HEK293 (cell line): ENCODE measurements around the gene WDR82.

Source experiments
- CTCF ChIA-PET: fragments of 350-600 bp; formaldehyde crosslinking; extraction: SDS; loops from one replicate; lab custom pipeline; 2021; ENCODE audit warnings: antibody characterized with exemption; lab: Yijun Ruan, JAX
- POLR2A ChIA-PET: fragments of 300-600 bp; formaldehyde crosslinking; extraction: SDS; loops from one replicate; lab custom pipeline; 2020; ENCODE audit warnings: antibody characterized with exemption, inconsistent platforms; lab: Yijun Ruan, JAX
- H3K27ac ChIP-seq: fragments of 200-500 bp; sonication (Bioruptor generic); 2 replicates; pipeline ENCODE4 v1.5.1; 2014; ENCODE audit warnings: low read depth, low read length, control low read depth, inconsistent platforms; ENCODE audit errors: extremely low read depth
- H3K36me3 ChIP-seq, 2 experiments: fragments of 200-500 bp in 1 of 2; sonication (Bioruptor generic) in 1 of 2; 1 replicate in 1 of 2; 2 replicates in 1 of 2; pipeline ENCODE4 v1.5.1; 2014 to 2017; ENCODE audit warnings: inconsistent platforms in 2 of 2, low read length in 2 of 2; ENCODE audit not compliant: control insufficient read depth in 2 of 2, insufficient read depth in 1 of 2
- H3K4me1 ChIP-seq: fragments of 200-500 bp; sonication (Bioruptor generic); 2 replicates; pipeline ENCODE4 v1.5.1; 2014; ENCODE audit warnings: mild to moderate bottlenecking, low read length, inconsistent platforms; ENCODE audit not compliant: control insufficient read depth, insufficient read depth
- H3K4me3 ChIP-seq: 2 replicates; pipeline ENCODE4 v1.5.1; 2011; ENCODE audit warnings: low read depth, mild to moderate bottlenecking, control low read depth, low read length, moderate library complexity
- H3K9me3 ChIP-seq: fragments of 200-500 bp; sonication (Bioruptor generic); 2 replicates; pipeline ENCODE4 v1.5.1; 2014; ENCODE audit warnings: low read depth, low read length, inconsistent platforms; ENCODE audit not compliant: control insufficient read depth, insufficient read depth
- EGR2 ChIP-seq: fragments of 450-650 bp; formaldehyde crosslinking; IDR thresholded peaks from 2 replicates; pipeline ENCODE4 v1.5.1; 2016; ENCODE audit warnings: low read depth, missing biosample characterization, missing genetic modification characterization
- ELK4 ChIP-seq: IDR thresholded peaks from 2 replicates; pipeline ENCODE4 v1.6.1; 2011; ENCODE audit warnings: mild to moderate bottlenecking, low read depth, low read length, borderline replicate concordance
- GLI2 ChIP-seq: fragments of 450-650 bp; formaldehyde crosslinking; IDR thresholded peaks from 2 replicates; pipeline ENCODE4; 2017; ENCODE audit warnings: missing biosample characterization, missing genetic modification characterization, low read depth, borderline replicate concordance
- GLIS1 ChIP-seq: fragments of 450-650 bp; formaldehyde crosslinking; IDR thresholded peaks from 2 replicates; pipeline ENCODE4 v1.5.1; 2016; ENCODE audit warnings: missing biosample characterization, missing genetic modification characterization
- RBAK ChIP-seq: fragments of 450-650 bp; formaldehyde crosslinking; IDR thresholded peaks from 2 replicates; pipeline ENCODE4 v1.5.1; 2016; ENCODE audit warnings: missing biosample characterization, missing genetic modification characterization
- SP2 ChIP-seq: fragments of 450-650 bp; formaldehyde crosslinking; IDR thresholded peaks from 2 replicates; pipeline ENCODE4 v1.5.1; 2016; ENCODE audit warnings: missing biosample characterization, missing genetic modification characterization
- TCF7L2 ChIP-seq: IDR thresholded peaks from 2 replicates; pipeline ENCODE4 v1.6.1; 2011; ENCODE audit warnings: low read depth, mild to moderate bottlenecking, inconsistent platforms, low read length, moderate library complexity, borderline replicate concordance
- ZFHX2 ChIP-seq: fragments of 450-650 bp; formaldehyde crosslinking; conservative IDR thresholded peaks from 2 replicates; pipeline ENCODE4 v1.5.1; 2016; ENCODE audit warnings: missing biosample characterization, missing genetic modification characterization
- ZFP41 ChIP-seq: fragments of 450-650 bp; formaldehyde crosslinking; IDR thresholded peaks from 2 replicates; pipeline ENCODE4 v1.5.1; 2016; ENCODE audit warnings: missing biosample characterization, missing genetic modification characterization, borderline replicate concordance
- ZIC2 ChIP-seq: fragments of 450-650 bp; formaldehyde crosslinking; IDR thresholded peaks from 2 replicates; pipeline ENCODE4 v1.5.1; 2016; ENCODE audit warnings: missing biosample characterization, missing genetic modification characterization
- ZNF112 ChIP-seq: fragments of 450-650 bp; formaldehyde crosslinking; IDR thresholded peaks from 2 replicates; pipeline ENCODE4 v1.5.0; 2017; ENCODE audit warnings: missing biosample characterization, missing genetic modification characterization
- ZNF16 ChIP-seq: fragments of 450-650 bp; formaldehyde crosslinking; IDR thresholded peaks from 2 replicates; pipeline ENCODE4 v1.5.1; 2016; ENCODE audit warnings: low read depth, missing biosample characterization, missing genetic modification characterization
- ZNF174 ChIP-seq: fragments of 450-650 bp; formaldehyde crosslinking; IDR thresholded peaks from 2 replicates; pipeline ENCODE4 v1.5.0; 2017; ENCODE audit warnings: missing biosample characterization, mild to moderate bottlenecking, missing genetic modification characterization
- ZNF184 ChIP-seq: fragments of 450-650 bp; IDR thresholded peaks from 2 replicates; pipeline ENCODE4 v1.5.1; 2018; ENCODE audit warnings: missing biosample characterization, mild to moderate bottlenecking, missing genetic modification characterization
- ZNF214 ChIP-seq: fragments of 450-650 bp; formaldehyde crosslinking; IDR thresholded peaks from 2 replicates; pipeline ENCODE4 v1.5.1; 2017; ENCODE audit warnings: missing biosample characterization, mild to moderate bottlenecking, missing genetic modification characterization, borderline replicate concordance
- ZNF248 ChIP-seq: fragments of 450-650 bp; formaldehyde crosslinking; IDR thresholded peaks from 2 replicates; pipeline ENCODE4 v1.5.1; 2017; ENCODE audit warnings: missing biosample characterization, missing genetic modification characterization
- ZNF341 ChIP-seq: fragments of 450-650 bp; formaldehyde crosslinking; IDR thresholded peaks from 2 replicates; pipeline ENCODE4; 2016; ENCODE audit warnings: low read depth, missing biosample characterization, missing genetic modification characterization
- ZNF394 ChIP-seq: fragments of 450-650 bp; formaldehyde crosslinking; IDR thresholded peaks from 2 replicates; pipeline ENCODE4 v1.5.1; 2016; ENCODE audit warnings: missing biosample characterization, missing genetic modification characterization, mild to moderate bottlenecking, moderate library complexity, borderline replicate concordance
- ZNF544 ChIP-seq: fragments of 450-650 bp; formaldehyde crosslinking; IDR thresholded peaks from 2 replicates; pipeline ENCODE4 v1.5.0; 2017; ENCODE audit warnings: missing biosample characterization, missing genetic modification characterization
- ZNF548 ChIP-seq: fragments of 450-650 bp; formaldehyde crosslinking; IDR thresholded peaks from 2 replicates; pipeline ENCODE4 v1.5.1; 2016; ENCODE audit warnings: missing biosample characterization, missing genetic modification characterization
- ZNF549 ChIP-seq: fragments of 450-650 bp; IDR thresholded peaks from 2 replicates; pipeline ENCODE4 v1.5.1; 2018; ENCODE audit warnings: missing biosample characterization, missing genetic modification characterization, mild to moderate bottlenecking, inconsistent platforms, moderate library complexity
- ZNF580 ChIP-seq: fragments of 450-650 bp; formaldehyde crosslinking; IDR thresholded peaks from 2 replicates; pipeline ENCODE4 v1.5.1; 2016; ENCODE audit warnings: missing biosample characterization, missing genetic modification characterization
- TF ChIP-seq, protein P1 (sequence below): fragments of 450-650 bp; formaldehyde crosslinking; conservative IDR thresholded peaks from 2 replicates; pipeline ENCODE4 v1.5.1; 2016; ENCODE audit warnings: low read depth, missing biosample characterization, missing genetic modification characterization
- TF ChIP-seq, protein P2 (sequence below): fragments of 450-650 bp; formaldehyde crosslinking; IDR thresholded peaks from 2 replicates; pipeline ENCODE4 v1.5.1; 2016; ENCODE audit warnings: missing biosample characterization, missing genetic modification characterization

The WDR82 gene

GRCh38 chr3:52311576-52312119 is 33.2 kb upstream of the WDR82 start (continued):
- TF ChIP-seq, protein P1, sequence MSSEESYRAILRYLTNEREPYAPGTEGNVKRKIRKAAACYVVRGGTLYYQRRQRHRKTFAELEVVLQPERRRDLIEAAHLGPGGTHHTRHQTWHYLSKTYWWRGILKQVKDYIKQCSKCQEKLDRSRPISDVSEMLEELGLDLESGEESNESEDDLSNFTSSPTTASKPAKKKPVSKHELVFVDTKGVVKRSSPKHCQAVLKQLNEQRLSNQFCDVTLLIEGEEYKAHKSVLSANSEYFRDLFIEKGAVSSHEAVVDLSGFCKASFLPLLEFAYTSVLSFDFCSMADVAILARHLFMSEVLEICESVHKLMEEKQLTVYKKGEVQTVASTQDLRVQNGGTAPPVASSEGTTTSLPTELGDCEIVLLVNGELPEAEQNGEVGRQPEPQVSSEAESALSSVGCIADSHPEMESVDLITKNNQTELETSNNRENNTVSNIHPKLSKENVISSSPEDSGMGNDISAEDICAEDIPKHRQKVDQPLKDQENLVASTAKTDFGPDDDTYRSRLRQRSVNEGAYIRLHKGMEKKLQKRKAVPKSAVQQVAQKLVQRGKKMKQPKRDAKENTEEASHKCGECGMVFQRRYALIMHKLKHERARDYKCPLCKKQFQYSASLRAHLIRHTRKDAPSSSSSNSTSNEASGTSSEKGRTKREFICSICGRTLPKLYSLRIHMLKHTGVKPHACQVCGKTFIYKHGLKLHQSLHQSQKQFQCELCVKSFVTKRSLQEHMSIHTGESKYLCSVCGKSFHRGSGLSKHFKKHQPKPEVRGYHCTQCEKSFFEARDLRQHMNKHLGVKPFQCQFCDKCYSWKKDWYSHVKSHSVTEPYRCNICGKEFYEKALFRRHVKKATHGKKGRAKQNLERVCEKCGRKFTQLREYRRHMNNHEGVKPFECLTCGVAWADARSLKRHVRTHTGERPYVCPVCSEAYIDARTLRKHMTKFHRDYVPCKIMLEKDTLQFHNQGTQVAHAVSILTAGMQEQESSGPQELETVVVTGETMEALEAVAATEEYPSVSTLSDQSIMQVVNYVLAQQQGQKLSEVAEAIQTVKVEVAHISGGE: no peak
- TF ChIP-seq ZFP41 (no peak), GLI2 (tag by site-specific recombination) (no peak), ZNF341 (tag by site-specific recombination) (no peak), ZNF174 (tag by site-specific recombination) (no peak), ELK4 (no peak), ZNF549 (tag by site-specific recombination) (no peak)
- TF ChIP-seq, all 188 proteins: peak for 0

GRCh38 chr3:52310861-52311575 is 32.6 kb upstream of the WDR82 start:
- H3K4me1 ChIP-seq: no peaks in the 10 kb centered on the region
- no peaks in the 10 kb centered on the region for H3K9me3 ChIP-seq
- POLR2A ChIA-PET: no interaction called here
- no peak overlapping the region for H3K27ac ChIP-seq
- H3K4me3 ChIP-seq: no peak overlapping the region
- TF ChIP-seq ZIC2 (tag by site-specific recombination) (peak; percentile 95), SP2 (tag by site-specific recombination) (peak; percentile 23), ZNF248 (tag by site-specific recombination) (no peak), ZFHX2 (tag by site-specific recombination) (peak; percentile 82), ZNF544 (tag by site-specific recombination) (no peak), GLIS1 (peak; percentile 42; the same call in 1 of the 2 replicates), EGR2 (tag by site-specific recombination) (peak; percentile 85)
- H3K36me3 ChIP-seq: no peaks in the 10 kb centered on the region
- CTCF ChIA-PET: no interaction called here

DNA sequence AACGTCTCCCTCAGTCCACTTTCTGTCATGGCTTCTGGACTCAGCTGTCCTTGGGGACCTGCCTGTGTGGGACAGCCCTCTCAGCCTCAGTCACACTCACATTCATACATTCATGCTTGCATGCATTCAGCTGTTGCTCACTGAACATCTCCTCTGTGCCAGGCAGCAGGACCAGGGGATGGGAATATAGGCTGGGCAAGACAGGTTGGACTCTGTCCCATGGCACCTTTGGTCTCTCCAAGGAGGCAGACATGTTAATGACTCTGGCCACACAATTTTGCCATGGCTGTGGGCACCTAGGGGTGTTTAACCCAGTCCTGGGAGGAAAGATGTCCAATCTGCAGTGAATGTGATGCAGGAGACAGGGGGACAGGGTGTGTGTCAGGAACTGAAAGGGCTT is 29.9 kb upstream of the WDR82 start:
- POLR2A ChIA-PET: no interaction called here
- H3K9me3 ChIP-seq: no peaks in the 10 kb centered on the region
- H3K4me3 ChIP-seq: no peak overlapping the region
- no peaks in the 10 kb centered on the region for H3K36me3 ChIP-seq
- CTCF ChIA-PET: interaction anchor here (0.6 kb wide), 1 partner anchor 8 kb away, joined by 4 read pairs; no protein-coding TSS in a partner anchor
- H3K27ac ChIP-seq: no peak overlapping the region
- no peaks in the 10 kb centered on the region for H3K4me1 ChIP-seq
- TF ChIP-seq RBAK (tag by site-specific recombination) (no peak), ZNF112 (no peak), GLI2 (tag by site-specific recombination) (no peak), ZNF16 (tag by site-specific recombination) (no peak), ZNF548 (no peak), ZNF184 (tag by site-specific recombination) (no peak), TCF7L2 (no peak), ZNF341 (tag by site-specific recombination) (no peak), ZNF394 (tag by site-specific recombination) (no peak), ZNF580 (tag by site-specific recombination) (no peak), ZNF248 (tag by site-specific recombination) (no peak), ZNF214 (tag by site-specific recombination) (no peak)
- TF ChIP-seq, protein P2, sequence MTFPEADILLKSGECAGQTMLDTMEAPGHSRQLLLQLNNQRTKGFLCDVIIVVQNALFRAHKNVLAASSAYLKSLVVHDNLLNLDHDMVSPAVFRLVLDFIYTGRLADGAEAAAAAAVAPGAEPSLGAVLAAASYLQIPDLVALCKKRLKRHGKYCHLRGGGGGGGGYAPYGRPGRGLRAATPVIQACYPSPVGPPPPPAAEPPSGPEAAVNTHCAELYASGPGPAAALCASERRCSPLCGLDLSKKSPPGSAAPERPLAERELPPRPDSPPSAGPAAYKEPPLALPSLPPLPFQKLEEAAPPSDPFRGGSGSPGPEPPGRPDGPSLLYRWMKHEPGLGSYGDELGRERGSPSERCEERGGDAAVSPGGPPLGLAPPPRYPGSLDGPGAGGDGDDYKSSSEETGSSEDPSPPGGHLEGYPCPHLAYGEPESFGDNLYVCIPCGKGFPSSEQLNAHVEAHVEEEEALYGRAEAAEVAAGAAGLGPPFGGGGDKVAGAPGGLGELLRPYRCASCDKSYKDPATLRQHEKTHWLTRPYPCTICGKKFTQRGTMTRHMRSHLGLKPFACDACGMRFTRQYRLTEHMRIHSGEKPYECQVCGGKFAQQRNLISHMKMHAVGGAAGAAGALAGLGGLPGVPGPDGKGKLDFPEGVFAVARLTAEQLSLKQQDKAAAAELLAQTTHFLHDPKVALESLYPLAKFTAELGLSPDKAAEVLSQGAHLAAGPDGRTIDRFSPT: no peak
